Activated CD4-positive, alpha-beta T cell treated with anti-CD3 and anti-CD28 coated beads for 24 hours (primary cell): Measurements from ENCODE around the gene UBB.
"Not testable (repeated sequence)": the region's sequence is repeated elsewhere in the genome, so short reads cannot be mapped to it uniquely, and the experiment has no call there.

Source experiments
- DNase-seq, 2 donors: peaks; one replicate each; pipeline ENCODE4 v3.0.0-alpha.2; 2020; ENCODE audit warnings: low read depth in 2 of 2

UBB gene

DNA sequence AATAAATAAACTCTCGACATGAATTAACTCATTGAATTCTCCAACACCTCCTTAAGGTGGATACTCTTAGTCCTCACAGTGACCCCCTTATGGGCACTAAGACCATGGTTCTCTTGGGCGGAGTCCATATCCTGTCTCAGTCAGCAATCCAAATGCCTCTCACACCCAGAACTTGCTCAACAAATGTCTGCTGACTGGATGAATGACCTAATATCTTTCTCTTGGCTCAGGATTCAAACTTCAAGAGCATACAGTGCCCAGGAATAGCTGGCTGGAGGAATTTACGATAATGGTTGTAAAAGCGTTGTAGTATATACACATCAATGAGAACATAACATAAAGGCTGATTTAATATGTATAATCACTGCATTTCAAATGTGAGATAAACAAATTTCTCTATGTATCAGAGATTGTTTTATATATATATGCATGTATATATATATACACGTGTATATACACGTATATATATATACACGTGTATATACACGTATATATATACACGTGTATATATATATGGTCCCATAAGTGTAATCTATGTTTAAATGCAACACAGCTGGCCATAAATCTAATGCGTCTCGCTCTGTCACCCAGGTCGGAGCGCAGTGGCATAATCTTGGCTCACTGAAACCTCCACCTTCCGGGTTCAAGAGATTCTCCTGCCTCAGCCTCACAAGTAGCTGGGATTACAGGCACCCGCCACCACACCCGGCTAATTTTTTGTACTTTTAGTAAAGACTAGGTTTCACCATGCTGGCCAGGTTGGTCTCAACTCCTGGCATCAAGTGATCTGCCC is 6.5 kb upstream of the UBB start:
- no peak for DNase-seq

DNA sequence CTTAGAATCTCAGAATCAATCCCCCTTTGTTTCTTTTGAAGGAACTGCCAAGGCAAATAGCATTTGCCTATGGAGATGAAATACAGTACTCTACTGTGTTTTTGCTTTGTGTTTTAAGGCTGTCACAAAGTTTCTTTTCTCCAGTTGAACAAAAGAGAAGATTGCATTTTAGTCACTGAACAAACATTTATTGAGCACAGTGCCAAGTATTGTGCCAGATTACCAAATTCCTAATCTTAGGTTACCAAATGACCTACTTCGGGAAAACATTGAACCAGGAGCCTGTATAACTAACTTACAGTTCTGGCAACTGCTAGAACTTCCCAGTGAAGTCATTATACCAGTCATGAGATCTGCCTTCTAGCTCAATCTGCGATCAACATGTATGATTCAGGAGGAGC is 3.0 kb upstream of the UBB start:
- no peak for DNase-seq

GRCh38 chr17:16378636-16379282 is 2.1 kb upstream of the UBB start:
- DNase-seq: no peak

DNA sequence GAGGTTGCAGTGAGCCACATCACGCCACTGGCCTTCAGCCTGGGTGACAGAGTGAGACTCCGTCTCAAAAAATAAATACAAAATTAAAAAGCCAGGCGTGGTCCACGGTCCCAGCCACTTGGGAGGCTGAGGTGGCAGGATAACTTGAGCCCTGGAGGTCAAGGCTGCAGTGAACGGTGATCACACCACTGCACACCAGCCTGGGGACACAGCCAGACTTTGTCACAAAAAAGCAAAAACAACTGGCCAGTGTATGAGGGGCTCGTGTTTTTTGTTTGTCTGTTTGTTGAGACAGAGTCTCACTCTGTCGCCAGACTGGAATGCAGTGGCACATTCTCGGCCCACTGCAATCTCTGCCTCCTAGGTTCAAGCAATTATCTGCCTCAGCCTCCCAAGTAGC is 1.2 kb upstream of the UBB start:
- DNase-seq: no peak

GRCh38 chr17:16381496-16381820 is 567 bp downstream of the UBB start:
- peak; percentile 21 to 33 for DNase-seq

DNA sequence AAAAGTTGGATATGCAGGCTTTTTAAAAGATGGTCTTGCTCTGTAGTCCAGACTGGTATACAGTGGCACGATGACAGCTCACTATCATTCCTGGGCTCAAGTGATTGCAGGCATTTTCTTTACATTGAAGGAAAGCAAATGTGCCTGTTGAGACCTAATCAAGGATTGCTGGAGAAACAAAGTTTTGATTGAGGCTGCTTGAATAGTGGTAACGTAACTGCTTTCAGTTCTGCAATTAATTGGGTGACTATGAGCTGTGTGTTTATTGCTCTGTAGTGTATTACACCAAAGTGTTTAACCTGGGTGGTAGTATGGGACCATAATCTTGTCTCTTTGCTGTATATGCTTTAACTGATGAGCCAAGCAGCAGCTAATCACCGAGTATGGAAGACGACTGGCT is 2.3 kb downstream of the UBB start:
- DNase-seq: no peak

GRCh38 chr17:16383772-16384287 is 2.9 kb downstream of the UBB start:
- no peak for DNase-seq

GRCh38 chr17:16384557-16384956 is 3.7 kb downstream of the UBB start:
- DNase-seq: no peak

DNA sequence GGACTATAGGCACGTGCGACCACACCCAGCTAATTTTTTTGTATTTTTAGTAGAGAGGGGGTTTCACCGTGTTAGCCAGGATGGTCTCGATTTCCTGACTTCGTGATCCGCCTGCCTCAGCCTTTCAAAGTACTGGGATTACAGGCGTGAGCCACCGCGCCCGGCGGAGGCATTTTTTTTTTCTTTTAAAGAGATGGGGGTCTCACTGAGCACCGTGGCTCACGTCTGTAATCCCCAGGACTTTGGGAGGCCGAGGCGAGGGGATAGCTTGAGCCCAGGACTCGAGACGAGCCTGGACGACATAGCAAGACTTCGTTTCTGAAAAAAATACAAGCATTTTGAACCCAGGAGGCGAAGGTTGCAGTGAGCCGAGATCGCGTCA is 5.2 kb downstream of the UBB start:
- DNase-seq: not testable (repeated sequence)

DNA sequence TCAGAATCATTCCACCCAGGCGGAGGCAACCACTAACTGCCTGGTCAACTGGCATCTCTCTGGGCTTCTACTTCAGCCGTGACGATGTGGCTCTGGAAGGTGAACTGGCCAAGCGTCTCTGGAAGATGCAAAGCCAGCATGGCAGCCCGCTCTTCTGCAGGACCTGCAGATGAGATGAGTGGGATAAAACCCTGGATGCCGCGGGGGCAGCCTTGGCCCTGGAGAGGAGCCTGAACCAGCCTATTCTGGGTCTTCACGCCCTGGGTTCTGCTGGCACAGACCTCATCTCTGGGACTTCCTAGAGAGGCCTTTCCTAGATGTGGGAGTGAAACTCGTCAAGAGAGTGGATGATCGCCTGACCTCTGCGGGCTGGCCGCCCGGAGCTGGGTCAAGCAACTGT is 10.6 kb downstream of the UBB start:
- DNase-seq: no peak

- not testable (repeated sequence) for DNase-seq
Observed at GRCh38 chr17:16392491-16392890, 11.6 kb downstream of the UBB start.

DNA sequence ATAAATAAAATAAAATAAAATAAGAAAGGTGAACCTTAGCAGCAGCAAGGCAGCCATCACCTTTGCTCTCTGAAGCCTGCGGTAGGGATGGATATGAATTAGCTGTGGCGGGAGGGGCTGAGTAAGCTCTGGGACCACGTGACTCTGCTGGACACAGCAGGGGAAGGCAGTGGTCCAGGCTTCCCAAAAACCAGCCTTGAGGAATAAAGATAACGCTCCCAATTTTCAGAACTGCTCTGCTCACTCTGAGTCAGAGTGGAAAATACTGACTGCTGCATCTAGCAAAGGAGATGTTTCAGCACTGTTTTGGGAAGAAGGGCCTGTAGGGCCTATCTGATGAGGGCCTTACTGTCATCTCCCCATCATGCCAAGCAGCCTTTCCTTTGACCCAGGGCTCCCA is 15.0 kb downstream of the UBB start:
- DNase-seq: not testable (repeated sequence)

DNA sequence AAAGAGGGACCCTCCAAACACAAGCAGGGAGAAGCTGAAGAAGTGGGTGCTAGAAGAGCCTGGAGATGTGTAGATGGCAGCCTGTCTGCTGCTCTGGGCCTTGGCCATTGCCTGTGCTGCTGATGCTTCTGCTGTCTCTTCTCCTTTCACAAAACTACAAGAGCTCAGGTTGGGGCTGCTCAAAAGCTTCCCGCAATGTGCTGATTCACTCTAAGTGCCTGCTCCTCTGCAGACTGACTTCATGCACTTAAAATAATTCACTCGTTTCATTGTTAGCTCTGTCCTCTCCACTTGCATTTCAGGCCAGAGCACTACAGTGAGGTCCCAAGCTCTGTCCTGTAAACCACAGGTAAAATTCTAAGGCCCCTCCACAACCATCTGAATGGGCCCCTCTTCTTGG is 15.8 kb downstream of the UBB start:
- DNase-seq: not testable (repeated sequence)

DNA sequence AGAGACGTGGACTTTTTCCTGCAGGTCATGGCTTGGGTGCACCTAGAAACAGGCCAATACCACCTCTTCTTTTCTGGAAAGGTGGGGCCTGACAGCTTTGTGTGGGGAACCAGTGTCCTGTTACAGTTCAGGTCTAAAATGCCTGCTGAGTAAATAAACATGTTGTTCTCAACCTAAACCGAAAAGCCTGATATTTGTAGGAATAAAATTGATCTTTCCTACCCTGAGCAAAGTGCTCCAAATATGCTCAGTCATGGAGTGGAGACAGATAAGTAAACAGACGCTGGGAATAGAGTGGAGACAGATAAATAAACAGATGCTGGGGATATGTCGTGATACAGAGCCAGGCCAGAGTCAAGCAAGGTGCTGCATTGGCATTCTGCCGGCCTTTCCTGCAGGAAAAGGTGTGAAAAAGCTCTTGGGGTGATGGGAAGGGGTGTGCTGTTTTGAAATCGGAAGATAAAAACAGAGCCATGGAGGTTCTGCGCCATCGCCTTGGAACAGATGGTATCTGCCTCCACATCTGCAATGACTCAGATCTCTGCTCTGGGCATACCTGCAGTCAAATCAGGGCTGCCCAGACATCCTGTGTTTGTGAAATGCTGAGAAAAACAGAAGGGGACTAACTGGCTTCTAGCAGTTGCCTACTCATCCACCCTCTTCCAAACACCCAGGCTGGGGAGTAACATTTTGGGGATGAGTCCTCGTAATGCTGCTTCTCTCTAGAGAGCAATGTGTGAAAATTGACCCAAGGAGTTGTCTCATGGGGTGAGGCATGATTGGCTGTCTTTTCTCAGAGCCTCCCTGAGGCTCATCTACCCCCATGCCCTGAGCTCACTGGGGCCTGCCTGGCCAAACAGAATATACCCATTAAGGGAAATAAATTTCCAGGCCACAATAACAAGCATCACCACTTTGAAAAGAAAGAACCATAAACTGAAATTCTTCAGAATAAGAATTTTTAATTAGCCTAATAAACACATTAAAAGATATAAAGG is 17.7 kb downstream of the UBB start:
- DNase-seq: no peak

DNA sequence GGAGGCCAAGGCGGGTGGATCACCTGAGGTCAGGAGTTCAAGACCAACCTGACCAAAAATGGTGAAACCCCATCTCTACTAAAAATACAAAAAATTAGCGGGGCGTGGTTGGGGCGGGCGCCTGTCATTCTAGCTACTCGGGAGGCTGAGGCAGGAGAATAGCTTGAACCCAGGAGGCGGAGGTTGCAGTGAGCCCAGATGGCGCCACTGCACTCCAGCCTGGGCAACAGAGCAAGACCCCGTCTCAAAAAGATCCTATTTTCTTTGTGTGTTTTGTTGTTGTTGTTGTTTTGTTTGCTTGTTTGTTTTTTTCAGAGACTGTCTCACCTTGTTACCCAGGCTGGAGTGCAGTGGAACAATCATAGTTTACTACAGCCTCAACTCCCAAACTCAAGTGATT is 23.0 kb downstream of the UBB start:
- not testable (repeated sequence) for DNase-seq

DNA sequence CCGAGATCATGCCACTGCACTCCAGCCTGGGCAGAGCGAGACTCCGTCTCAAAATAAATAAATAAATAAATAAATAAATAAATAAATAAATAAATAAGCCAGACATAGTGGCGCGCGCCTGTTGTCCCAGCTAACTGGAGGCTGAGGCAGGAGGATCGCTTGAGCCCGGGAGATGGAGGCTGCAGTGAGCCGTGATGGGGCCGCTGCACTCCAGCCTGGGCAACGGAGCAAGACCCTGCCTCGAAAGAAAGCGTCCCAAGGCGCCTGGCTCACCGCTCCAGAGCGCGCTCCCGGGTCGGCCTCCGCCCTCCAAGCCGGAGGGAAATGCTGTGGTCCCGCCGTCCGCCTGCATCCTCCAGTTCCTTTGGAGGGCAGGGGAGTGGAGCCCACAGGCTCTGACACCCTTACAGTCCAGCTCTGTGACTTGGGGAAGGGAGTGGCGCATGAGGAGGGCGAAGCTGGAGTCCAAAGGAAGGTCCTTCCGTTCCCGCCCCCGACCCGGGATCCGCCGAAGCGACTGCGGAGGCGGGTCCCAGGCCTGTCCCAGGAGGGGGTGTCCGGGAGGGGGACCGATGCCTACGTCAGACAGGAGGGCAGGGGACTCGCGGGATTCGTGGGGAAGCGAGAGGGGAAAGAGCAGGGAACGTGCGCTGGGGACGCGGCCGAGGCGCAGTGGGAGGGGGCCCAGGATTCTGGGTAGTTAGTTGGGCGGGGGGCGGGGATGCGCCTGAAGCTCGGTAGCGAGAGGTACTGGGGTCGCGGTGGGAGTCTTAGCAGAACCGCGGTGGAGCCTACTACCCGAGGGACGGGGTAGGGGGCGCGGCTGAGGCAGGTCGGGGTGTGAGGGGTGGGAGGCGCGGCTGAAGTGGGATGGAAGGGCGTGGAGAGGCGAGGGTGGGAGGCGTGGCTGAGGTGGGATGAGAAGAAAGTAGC is 26.1 kb downstream of the UBB start:
- DNase-seq: no peak

DNA sequence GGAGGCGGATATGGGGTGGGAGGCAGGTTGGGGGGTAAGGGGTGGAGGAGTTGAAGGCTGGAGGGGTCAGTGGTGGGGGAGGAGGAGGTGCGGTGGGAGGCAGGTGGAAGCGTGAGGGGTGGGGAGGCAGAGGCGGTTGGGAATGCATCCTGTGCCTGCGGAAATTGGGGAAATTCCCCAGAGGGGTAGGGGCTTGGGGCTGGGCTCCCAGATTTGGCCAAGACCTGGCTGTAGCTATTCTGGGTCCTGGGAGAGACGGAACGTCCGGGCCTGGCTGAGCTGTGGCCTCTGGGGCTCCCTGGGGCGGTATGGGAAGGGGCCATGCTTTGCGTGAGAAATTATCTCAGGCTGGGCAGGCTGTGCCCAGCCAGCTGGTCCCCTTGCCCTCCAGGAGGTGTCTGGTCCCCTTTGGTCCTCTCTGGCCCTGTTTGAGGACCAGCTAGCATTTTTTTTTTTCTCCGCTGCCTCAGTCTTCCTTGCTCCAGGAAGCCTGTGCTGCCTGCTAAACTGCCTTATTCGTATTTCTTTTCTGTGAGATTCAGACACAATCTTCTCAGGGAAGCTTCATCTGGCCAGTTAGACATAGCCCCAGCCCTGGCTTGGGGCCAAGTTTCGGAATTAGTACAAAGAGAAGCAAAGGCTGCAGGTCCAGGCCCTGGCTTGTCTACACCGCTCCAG is 27.2 kb downstream of the UBB start:
- no peak for DNase-seq

DNA sequence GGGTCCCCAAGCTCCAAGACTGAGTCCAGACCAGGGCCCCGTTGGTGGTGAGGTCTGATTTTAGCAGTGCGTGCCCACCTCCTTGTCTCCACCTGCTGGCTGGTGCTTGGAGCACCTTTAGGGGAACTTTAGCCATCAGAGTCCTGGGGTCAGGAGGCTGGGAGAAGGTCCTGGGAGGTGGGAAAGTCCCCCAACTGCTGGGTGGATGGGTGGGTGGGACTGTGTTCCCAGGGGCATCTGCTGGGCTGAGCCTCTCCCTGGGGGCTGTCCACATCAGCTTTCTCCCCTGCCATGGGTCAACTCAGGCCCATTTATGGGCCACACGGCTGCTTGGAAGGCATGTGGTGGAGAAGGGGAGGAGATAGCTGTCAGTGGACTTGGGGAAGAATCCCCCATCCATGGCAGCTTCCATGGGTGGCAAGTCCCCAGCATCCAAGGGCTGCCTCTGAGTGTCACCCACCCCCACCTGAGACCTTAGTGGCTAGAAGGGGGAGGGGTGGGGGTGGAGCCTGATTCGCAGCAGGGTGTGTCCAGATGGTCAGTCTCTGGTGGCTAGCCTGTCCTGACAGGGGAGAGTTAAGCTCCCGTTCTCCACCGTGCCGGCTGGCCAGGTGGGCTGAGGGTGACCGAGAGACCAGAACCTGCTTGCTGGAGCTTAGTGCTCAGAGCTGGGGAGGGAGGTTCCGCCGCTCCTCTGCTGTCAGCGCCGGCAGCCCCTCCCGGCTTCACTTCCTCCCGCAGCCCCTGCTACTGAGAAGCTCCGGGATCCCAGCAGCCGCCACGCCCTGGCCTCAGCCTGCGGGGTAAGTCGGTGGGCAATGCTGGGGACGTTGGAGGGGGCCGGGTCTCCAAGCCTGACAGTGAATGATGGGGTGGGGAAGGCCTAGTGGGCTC is 34.4 kb downstream of the UBB start, which contains the start of gene TRPV2:
TRPV2 (plus strand) TSS at position 541 of the 894 bp plus-strand sequence. CDS start 2,098 bp downstream, outside the sequence.
- no peak for DNase-seq

- no peak for DNase-seq
Observed at GRCh38 chr17:16417399-16417798, 36.5 kb downstream of the UBB start.
